ENCODE data around the gene DGCR2. TPM values are rescaled to one million over a fixed set of nuclear protein-coding genes. Genes with fewer than 3 reads are reported as not detected.
"Not testable (repeated sequence)": the region's sequence is repeated elsewhere in the genome, so short reads cannot be mapped to it uniquely, and the experiment has no call there.

DGCR2 gene, protein sequence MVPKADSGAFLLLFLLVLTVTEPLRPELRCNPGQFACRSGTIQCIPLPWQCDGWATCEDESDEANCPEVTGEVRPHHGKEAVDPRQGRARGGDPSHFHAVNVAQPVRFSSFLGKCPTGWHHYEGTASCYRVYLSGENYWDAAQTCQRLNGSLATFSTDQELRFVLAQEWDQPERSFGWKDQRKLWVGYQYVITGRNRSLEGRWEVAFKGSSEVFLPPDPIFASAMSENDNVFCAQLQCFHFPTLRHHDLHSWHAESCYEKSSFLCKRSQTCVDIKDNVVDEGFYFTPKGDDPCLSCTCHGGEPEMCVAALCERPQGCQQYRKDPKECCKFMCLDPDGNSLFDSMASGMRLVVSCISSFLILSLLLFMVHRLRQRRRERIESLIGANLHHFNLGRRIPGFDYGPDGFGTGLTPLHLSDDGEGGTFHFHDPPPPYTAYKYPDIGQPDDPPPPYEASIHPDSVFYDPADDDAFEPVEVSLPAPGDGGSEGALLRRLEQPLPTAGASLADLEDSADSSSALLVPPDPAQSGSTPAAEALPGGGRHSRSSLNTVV
- total RNA-seq, result 31.2 TPM

DNA sequence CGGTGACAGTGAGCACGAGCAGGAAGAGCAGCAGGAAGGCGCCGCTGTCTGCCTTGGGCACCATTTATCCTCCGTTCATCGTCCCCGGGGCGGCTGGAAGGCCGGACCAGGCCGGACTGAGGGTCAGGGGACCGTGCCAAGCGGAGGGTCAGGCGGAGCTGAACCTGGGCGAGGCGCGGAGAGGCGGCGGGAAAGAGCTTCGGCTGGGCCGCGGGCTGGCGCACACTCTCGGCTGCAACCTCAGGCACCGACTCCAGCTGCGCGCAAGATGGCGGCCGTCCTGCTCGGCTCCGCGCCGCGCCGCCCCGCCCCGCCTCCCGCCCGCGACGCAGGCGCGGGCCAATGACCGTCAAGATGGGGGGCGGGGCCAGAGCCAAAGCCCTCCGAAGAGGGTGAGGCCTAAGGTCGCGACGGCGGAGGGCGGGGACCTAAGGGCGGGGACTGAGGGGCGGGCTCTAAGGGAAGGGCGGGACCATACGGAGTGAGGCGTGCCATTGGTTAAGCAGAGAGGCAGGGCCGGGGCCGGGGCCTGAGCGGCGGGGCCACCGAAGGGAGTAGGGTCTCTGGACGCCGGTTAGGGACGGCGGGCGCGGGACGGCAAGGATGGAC, at the start of gene DGCR2:
TSS of gene DGCR2 (minus strand) at position 270 of the 609 bp plus-strand sequence. CDS start at position 64, 206 bp downstream.
- Histone ChIP-seq H3K4me3 (ENCODE audit: low read length) (peak within 1 kb of the TSS; percentile 64), H3K4me1 (ENCODE audit: insufficient read depth, low read length) (peaks cover 48% of the 10 kb centered on the region), H3K27me3 (ENCODE audit: insufficient read depth, low read length) (no peaks in the 10 kb centered on the region), H3K9me3 (ENCODE audit: low read depth, low read length) (no peaks in the 10 kb centered on the region)

DNA sequence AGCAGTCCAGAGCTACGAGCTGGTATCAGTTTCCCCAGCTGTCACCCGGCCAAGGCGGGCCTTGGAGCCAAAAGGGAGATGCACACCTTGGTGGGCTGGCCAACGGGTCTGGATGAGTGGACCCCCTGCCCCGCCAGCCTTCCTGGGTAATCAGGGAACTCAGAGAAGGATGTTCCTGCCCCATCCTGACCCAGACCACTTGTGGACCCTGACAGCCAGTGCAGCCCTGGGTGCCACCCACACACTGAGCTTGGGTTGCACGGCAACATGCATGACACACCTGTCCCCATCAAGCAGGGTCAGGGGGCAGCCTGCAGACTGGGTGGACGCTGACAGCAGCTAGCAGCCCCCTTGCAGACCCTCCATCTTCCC, 47.7 kb upstream of the DGCR2 start:
- H3K4me3 ChIP-seq (ENCODE audit: low read length), result no peak overlapping the region
- peaks cover 38% of the 10 kb centered on the region for H3K27me3 ChIP-seq (ENCODE audit: insufficient read depth, low read length)
- peaks cover 42% of the 10 kb centered on the region for H3K4me1 ChIP-seq (ENCODE audit: insufficient read depth, low read length)

DNA sequence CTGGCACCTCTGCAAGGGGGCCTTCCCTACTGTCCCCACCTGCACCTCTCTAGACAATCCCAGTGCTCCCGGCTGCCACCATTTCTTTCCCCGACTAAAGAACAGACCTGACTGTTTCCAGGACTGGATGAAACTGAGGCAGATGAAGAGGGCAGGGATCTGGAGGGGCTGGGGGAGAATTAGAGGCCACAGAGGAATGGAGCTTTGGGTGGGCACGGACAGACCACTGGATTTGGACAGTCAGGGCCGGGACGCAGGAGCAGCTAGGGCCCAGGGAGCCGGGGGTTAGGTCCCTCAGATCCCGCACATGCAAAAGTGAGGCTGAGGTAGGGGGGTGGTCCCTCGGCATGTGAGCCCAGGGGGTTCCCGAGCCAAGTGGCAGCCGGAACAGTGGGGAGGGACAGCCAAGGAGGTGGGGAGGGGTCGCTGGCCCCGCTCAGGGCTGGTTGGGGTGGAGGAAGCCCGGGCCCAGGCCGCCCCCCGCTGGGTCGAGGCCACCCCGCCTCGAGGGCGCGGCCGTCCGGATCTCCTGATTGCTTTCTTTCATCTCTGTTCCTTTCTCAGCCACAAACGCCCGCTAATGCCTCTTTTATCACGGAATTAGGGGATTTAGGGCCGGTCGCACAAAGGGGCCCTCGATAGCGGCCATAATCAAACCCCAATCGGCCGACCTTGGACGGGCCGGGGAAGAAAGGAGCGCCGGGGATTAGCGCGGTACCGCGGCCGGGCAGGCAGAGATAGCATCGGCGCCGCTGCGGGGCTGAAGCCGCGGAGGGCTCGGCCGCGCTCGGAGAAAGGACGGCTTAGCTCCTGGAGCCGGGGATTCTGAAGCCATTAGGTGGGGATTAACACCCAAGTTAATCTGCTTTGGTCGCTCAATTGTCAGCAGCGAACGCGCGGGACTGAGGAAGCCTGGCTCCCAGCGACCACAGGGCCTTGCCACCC, 47.1 kb upstream of the DGCR2 start:
- Histone ChIP-seq H3K27me3 (ENCODE audit: insufficient read depth, low read length) (peaks cover 38% of the 10 kb centered on the region), H3K9me3 (ENCODE audit: low read depth, low read length) (no peaks in the 10 kb centered on the region), H3K4me1 (ENCODE audit: insufficient read depth, low read length) (peaks cover 35% of the 10 kb centered on the region), H3K4me3 (ENCODE audit: low read length) (no peak overlapping the region)

More for the DNA sequence above, 47.7 kb upstream of the DGCR2 start:
- H3K9me3 ChIP-seq (ENCODE audit: low read depth, low read length), result no peaks in the 10 kb centered on the region

DNA sequence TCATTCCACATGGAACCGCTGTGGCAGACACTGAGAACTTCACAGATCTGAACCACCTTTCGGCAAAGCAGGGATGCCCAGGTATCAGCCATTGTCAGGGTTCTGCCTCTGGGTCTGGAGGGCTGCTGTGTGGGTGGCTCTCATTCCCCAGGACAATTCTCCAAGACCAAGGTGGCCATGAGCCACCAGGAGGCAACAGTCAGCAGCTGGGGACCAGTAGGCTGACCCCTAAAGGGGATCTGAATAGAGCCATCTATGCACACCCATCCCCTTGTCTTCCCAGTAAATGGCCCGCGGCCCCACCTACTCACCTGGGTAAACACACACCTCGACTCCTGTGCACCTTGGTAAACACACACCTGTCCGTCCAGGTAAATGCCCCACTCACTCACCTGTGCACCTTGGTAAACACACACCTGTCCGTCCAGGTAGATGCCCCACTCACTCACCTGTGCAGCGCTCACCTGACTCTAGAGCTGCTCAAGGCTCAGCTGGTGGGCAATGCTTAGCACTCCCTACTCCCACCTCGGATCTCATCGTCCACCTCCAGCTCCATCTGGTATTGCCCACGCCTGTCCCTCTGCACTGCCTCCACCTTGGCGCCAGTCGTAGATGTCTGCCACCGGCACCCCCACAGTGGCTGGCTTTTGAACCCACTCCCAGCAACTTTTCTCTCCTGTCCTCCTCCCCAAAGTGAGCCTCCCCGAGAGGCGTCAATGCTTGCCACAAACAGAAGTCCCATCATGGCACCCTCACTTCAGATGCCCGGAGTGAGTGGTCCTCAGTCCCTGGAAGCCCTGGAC, 46.1 kb upstream of the DGCR2 start:
- no peaks in the 10 kb centered on the region for H3K9me3 ChIP-seq (ENCODE audit: low read depth, low read length)
- H3K27me3 ChIP-seq (ENCODE audit: insufficient read depth, low read length), result peaks cover 38% of the 10 kb centered on the region
- H3K4me3 ChIP-seq (ENCODE audit: low read length), result no peak overlapping the region
- H3K4me1 ChIP-seq (ENCODE audit: insufficient read depth, low read length), result peaks cover 25% of the 10 kb centered on the region

DNA sequence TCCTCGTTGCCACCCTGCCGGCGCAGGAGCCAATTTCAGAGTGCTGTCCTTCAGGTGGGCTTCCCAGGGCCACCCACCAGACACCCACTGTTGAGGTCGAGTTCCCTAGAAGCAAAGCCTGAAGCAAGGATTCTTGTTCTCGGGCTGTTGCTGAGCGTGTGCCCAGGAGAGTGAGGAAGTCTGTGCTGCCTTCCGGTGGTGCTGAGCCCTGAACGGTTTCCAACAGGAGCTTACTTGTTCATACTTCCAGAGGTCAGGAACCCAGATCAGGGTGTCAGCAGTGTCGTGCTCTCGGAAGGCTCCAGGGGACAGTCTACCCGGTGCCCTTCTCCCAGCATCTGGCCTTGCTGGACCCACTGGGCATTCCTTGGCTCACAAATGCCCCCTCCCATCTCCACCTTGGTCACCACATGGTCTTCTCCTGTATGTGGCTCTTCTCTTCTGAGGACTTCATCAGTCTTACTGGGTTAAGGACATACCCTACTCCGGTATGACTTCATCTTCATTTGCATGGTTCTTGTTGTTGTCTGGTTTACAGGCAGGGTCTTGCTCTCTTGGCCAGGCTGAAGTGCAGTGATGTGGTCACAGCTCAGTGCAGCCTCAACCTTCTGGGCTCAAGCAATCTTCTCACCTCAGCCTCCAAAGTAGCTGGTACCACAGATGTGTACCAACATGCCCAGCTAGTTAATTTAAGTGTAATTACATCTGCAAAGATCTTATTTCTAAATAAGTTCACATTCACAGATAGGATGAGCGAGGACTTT, 45.1 kb upstream of the DGCR2 start:
- Histone ChIP-seq H3K9me3 (ENCODE audit: low read depth, low read length) (no peaks in the 10 kb centered on the region), H3K4me3 (ENCODE audit: low read length) (no peak overlapping the region), H3K27me3 (ENCODE audit: insufficient read depth, low read length) (peaks cover 38% of the 10 kb centered on the region), H3K4me1 (ENCODE audit: insufficient read depth, low read length) (peaks cover 15% of the 10 kb centered on the region)

DNA sequence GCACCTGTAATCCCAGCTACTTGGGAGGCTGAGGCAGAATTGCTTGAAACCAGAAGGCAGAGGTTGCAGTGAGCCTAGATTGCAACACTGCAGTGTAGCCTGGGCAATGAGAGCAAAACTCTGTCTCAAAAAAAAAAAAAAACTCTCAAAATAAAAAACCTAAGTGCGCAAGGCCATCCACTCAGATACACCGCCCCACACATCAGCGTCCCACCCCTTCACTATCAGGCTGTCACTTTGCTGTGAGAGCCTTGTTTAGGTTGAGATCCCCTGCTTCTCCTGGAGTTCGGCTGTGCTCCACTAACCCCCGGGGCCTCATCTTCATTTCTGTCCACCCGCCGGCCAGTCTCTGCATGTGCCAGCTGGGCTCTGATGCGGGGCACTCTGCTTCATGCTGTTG, 44.2 kb upstream of the DGCR2 start:
- H3K4me1 ChIP-seq (ENCODE audit: insufficient read depth, low read length), result peaks cover 11% of the 10 kb centered on the region
- H3K4me3 ChIP-seq (ENCODE audit: low read length), result no peak overlapping the region
- no peaks in the 10 kb centered on the region for H3K9me3 ChIP-seq (ENCODE audit: low read depth, low read length)
- H3K27me3 ChIP-seq (ENCODE audit: insufficient read depth, low read length), result peaks cover 38% of the 10 kb centered on the region

DNA sequence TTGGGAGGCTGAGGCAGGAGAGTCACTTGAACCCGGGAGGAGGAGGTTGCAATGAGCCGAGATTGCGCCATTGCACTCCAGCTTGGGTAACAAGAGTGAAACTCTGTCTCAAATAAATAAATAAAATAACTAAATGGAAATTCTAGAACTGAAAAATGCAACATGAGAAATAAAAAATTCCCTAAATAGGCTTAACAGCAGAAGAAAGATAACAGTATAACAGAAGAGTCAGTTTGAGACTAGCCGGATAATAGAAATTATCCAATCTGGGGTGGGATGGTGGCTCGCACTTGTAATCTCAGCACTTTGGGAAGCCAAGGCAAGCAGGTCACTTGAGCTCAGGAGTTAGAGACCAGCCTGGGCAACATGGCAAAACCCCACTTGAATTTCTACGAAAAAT, 42.2 kb upstream of the DGCR2 start:
- peaks cover 24% of the 10 kb centered on the region for H3K27me3 ChIP-seq (ENCODE audit: insufficient read depth, low read length)
- no peaks in the 10 kb centered on the region for H3K9me3 ChIP-seq (ENCODE audit: low read depth, low read length)
- no peaks in the 10 kb centered on the region for H3K4me1 ChIP-seq (ENCODE audit: insufficient read depth, low read length)
- no peak overlapping the region for H3K4me3 ChIP-seq (ENCODE audit: low read length)

DNA sequence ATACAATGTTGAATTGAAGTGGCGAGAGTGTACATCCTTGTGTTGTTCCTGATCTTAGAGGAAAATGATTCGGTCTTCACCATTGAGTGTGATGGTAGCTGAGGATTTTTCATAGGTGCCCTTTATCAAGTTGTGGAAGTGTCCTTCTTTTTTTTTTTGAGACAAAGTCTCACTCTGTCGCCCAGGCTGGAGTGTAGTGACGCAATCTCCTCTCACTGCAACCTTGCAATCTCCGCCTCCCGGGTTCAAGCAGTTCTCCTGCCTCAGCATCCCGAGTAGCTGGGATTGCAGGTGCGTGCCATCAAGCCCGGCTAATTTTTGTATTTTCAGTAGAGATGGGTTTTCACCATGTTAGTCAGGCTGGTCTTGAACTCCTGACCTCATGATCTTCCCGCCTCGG, 36.4 kb upstream of the DGCR2 start:
- H3K4me1 ChIP-seq (ENCODE audit: insufficient read depth, low read length); H3K9me3 ChIP-seq (ENCODE audit: low read depth, low read length); H3K4me3 ChIP-seq (ENCODE audit: low read length); H3K27me3 ChIP-seq (ENCODE audit: insufficient read depth, low read length): not testable (repeated sequence)

DNA sequence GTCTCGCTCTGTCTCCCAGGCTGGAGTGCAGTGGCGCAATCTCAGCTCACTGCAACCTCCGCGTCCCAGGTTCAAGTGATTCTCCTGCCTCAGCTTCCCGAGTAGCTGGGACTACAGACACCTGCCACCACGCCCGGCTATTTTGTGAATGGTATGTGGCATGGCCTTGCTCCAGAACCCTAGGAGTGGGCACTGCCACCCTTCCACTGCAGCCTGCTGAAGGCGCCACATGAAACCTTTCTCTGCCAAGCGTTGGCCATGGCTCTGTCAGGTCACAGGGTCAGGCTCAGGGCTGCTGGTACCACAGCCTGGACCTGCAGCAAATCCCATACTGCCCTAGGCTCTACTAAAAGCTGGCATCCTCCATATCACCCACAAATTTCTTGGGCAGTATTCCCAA, 33.9 kb upstream of the DGCR2 start:
- H3K4me1 ChIP-seq (ENCODE audit: insufficient read depth, low read length); H3K9me3 ChIP-seq (ENCODE audit: low read depth, low read length); H3K4me3 ChIP-seq (ENCODE audit: low read length): not testable (repeated sequence)
- peaks cover 16% of the 10 kb centered on the region for H3K27me3 ChIP-seq (ENCODE audit: insufficient read depth, low read length)

DNA sequence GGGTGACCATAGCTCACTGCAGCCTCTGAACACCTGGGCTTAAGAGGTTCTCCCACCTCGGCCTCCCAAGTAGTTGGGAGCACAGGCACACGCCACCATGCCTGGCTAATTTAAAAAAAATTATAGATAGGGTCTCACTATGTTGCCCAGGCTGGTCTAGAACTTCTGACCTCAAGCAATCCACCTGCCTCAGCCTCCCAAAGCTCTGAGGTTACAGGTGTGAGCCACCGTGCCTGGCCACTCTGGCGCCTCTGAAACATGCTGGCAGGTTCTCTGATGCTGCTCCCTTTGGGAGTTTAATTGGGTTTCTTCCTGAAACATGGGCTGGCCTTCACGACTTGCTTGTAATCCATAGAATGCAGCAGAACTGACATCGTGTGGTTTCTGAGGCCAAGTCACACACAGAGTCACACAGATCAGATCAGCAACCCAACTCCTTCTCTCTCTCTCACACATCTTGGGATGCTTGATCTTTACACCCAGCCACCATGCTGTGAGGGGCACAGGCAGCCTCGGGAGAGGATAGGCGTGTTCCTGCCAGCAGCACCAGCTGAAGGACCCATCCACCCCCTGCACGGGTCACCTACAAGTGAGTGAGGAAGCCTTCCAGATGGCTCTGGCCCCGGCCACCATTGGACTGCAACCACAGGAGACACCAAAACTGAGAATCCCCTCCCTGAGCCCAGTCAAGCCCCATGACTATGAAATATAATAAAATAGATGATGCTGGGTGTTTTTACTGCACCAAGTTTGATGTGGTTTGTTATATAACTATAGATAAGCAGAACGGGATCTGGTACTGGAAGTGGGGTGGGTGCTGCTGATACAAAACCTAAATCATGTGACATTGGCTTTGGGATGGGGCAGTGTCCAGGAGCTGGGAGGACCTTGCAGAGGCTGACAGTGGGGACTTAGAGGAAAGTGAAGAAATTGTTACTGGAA, 31.0 kb upstream of the DGCR2 start:
- H3K4me1 ChIP-seq (ENCODE audit: insufficient read depth, low read length), result peaks cover 6% of the 10 kb centered on the region
- H3K4me3 ChIP-seq (ENCODE audit: low read length), result no peak overlapping the region
- no peaks in the 10 kb centered on the region for H3K9me3 ChIP-seq (ENCODE audit: low read depth, low read length)
- H3K27me3 ChIP-seq (ENCODE audit: insufficient read depth, low read length), result peaks cover 37% of the 10 kb centered on the region

DNA sequence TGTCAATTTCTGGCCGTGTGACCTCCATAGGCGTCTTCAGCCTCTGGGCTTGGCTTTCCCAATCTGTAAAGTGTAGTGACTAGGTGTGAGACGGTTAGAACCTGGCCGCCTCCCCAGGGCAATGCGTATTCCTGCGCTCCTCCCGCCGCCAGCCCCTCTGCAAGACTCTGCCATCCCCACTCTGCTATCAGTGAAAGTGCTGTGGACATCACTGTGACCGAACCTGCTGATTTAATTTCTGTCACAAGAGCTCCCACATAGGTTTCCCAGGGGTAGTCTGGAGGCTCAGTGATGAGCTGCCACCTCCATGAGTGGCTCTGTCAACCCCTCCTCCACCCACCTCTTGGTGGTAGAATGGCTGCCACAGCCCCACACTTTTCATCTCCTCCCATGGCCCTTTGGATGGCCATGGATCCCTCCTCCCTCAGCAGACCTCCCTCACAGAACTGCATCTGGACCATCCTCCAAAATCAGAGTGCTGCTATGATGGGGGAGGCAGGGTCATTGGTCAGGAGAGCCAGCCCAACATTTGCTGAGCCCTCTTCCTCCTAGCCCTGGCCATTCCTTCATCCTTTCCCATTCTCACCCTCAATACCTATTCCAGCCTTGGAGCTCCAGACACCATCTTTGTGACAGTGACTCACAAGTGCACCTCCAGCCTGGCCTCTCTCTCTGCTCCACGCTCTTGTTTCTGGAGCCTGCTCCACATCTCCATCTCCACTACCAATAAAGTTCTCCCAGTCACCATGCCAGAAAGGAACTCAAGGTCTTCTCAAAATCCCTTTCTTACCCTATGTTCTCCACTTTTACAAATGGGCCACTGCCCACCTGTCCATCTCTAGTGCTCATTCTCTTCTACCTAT, 29.3 kb upstream of the DGCR2 start:
- H3K9me3 ChIP-seq (ENCODE audit: low read depth, low read length), result no peaks in the 10 kb centered on the region
- H3K27me3 ChIP-seq (ENCODE audit: insufficient read depth, low read length), result peaks cover 45% of the 10 kb centered on the region
- peaks cover 6% of the 10 kb centered on the region for H3K4me1 ChIP-seq (ENCODE audit: insufficient read depth, low read length)
- no peak overlapping the region for H3K4me3 ChIP-seq (ENCODE audit: low read length)
